GM21576 (cell line): ENCODE data around the gene NBEA.

ENCODE experiments used
- ATAC-seq: cut with Tn5 transposase; IDR thresholded peaks from one replicate; pipeline ENCODE4 v1.9.1; 2021; ENCODE audit warnings: mild to moderate bottlenecking, moderate library complexity; ENCODE audit not compliant: unreplicated experiment

The NBEA gene

DNA sequence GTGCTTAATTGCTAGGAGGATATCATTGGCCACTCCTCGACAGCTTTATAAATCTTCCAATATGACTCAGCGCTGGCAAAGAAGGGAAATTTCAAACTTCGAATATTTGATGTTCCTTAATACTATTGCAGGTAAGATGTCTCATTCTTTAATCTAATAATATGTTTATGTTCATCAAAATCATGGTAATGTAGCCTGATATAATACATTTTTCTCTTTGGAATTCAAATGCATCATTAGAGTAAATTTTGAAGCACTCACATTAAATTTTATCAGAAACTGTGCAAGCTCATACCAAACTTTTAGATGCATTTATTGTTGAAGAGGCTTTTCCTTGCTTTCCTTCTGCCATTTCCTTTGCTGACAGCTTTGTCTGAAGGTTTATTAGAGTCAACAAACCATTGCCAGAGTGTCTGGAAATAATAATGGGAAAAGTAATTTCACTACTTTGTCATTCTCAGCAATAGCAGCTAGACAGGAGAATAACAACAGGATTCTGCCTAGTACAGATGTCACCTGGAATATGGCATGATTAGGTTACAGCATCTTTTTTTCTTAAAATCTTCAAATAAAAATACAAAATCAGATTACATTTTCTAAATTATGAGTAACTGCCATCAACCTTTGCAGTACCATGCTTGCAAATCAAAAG lies 613.0 kb downstream of the NBEA start:
- no peak for ATAC-seq

DNA sequence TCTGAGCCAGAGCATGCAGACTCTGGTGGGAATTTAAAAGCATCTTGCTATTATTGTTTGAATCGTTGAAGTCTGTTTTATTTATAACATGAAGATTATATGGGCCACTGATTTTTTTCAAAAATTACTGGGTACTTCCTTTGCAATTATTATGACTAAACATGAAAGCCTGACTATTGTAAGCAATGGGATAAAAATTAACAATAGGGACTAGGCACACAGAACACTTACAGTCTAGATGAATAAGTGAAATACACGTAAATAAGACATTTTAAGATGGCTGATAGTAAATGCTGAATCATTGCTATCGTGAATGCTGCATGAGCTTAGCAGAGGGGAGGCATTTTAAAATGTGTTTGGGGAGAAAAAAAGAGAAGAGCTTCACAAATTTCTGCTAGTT lies 615.4 kb downstream of the NBEA start:
- ATAC-seq: no peak

DNA sequence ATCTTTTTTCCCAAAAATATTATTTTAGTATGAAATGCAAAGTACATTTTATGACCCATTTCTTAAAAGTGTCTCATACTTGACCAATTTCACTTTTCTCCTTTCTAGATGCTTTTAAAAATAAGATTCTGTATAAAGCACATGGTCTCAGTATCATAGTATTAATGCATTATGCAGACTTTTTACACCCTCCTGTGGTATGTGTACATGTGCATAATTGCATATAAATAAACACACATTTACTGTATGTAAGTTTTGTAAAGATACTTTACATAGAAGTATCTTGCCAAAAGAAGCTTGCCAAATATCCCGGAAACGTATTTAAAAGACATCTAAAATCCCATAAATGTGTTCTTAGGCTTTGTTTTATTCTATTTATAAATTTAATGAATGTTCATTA lies 619.5 kb downstream of the NBEA start:
- no peak for ATAC-seq

DNA sequence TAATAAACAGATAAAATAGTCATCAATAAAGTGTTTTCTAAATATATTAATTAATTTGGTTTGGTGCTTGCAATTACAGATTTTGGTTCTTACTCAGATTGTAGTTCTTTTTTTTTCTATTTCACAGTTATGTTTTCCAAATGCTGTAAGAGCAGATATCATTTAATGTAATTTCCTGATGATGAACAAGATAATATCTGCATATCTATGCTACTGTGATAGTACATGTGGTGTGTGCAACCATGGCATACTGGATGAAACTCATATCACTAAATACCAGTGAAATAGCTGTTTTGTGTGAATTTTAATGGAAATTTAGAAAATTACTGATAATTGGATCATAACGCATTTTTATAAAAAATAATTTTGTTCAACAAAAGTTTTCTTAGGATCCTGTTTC lies 623.2 kb downstream of the NBEA start:
- no peak for ATAC-seq

DNA sequence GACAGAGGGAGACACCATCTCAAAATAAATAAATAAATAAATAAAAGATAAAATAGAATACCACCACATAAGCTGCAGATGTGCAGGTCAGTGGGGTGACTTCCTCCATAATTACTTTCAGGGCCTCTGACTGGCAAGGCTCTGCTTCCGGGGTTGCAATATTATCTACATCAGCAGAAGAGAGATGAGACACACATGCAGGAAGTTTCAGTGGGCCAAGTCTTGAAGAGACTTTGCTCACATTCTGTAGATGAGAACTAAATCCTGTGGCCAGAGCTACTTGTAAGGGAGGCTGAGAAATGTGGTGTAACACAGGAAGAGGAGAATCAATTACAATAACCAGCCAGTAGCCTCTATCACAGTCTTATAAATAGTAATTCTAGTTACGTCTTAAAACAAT lies 624.3 kb downstream of the NBEA start:
- no peak for ATAC-seq

DNA sequence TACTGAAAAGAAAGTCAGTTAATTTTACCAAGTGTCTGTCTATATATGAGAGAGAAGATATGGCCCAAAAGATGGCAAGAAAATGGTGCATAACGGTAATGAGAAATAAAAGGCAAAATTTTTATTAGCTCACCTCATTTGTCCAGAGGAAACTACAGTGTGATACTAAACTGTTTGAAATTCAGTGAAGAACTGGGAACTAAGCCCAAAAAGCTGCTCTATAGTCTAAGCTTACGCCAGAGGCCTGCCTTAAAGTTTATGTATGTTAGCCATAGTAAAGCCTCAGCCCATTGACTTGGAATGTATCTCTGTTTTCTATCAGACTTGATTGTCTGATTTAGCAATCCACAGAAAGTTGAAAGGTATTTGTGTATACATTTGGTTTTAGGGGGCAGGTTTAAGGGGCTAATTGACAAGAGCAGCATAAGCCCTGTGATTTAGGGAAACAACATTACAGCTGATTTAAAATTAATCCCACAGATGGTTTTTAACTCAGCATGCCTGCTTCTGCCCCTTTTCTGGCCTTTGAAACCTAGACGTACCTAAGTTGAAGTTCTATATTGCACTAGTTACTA lies 625.4 kb downstream of the NBEA start:
- ATAC-seq: no peak

DNA sequence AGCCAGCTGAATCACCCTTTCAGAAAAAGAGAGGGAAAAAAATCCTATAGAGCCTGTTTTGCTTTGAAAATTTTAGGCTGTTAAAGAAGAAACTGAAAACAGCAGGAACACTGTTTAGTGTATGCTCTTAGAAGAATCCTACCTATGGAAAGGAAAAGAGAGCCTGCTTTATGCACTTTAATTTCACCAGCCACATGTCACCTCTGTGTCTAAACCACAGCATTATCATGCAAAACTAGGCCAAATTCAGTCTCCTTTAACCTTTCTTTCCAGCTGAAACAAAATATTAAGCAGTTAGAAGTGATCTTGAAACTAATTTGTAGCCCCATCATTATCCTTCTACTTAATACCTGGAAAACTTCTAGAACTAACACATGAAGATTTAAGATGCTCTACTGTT lies 631.6 kb downstream of the NBEA start:
- ATAC-seq: no peak

DNA sequence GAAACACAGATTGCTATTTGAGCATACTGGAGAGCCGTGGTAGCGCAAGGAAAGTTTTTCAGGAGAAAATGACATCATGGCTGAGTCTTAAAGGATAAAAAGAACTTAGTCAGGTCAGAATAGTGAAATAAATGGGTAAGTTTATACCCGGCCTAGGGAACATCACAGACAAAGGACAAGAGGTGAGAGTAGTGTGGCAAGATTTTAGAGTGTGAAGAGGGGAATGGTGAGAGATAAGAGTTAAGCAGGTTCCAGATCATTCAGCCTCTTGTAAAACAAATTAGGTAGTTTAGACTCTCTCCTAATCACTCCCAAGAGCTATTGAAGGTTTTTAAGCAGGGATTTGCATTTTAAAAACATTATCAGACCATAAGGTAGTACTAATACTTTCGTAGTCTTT lies 650.4 kb downstream of the NBEA start:
- no peak for ATAC-seq

DNA sequence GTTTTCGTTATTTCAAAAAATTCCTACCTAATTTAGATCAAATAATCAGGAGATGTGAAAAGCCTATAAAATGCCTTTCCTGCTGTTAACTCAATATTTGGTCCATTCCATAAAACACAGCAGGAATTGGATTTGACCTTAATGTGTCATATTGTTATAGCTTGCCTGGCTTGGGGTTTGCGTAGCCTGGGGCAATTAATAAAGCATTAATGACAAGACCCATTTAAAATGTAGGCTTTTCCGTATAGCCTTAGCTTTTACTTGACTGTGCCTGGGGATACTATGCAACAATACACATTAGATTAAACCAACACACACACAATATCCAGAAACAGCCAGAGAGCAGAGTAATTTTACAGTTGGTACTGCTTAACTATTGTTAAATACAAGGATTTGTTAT lies 651.6 kb downstream of the NBEA start:
- no peak for ATAC-seq

DNA sequence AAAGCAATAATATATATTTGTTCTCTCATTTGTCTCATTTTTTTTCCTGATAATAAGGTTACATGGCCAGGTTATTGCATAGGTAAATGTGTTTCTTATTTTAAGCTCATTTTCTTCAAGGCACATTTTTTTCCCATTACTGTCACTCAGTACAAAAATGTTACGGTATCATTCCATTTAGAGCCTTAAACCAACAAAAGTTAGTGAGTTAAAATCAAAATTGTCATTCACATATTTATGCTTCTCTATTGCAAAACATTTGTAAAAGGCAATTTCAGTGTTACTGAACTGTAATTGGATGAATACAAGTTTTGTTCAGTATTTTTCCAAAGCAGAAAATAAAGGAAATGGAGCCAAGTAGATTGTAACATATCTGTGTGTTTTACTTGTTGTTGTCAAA lies 652.0 kb downstream of the NBEA start:
- ATAC-seq: no peak

DNA sequence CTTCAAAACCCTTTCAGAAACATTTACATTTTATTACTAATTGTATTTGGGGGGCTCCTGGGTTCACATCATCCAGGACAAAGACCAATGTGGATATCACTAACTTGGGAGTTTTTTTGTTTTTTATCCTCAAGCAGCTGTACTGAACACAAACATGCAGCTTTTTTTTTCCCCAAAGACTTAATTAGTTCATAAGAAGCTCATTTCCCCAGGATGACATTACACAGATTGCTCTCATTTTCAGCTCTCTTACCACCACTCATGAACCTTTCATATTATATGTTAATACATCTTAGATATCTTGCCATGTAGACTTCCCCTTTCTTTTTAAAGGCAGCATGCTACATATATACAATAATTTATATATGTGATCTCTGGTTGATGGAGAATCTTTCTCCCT lies 653.1 kb downstream of the NBEA start:
- ATAC-seq: no peak

DNA sequence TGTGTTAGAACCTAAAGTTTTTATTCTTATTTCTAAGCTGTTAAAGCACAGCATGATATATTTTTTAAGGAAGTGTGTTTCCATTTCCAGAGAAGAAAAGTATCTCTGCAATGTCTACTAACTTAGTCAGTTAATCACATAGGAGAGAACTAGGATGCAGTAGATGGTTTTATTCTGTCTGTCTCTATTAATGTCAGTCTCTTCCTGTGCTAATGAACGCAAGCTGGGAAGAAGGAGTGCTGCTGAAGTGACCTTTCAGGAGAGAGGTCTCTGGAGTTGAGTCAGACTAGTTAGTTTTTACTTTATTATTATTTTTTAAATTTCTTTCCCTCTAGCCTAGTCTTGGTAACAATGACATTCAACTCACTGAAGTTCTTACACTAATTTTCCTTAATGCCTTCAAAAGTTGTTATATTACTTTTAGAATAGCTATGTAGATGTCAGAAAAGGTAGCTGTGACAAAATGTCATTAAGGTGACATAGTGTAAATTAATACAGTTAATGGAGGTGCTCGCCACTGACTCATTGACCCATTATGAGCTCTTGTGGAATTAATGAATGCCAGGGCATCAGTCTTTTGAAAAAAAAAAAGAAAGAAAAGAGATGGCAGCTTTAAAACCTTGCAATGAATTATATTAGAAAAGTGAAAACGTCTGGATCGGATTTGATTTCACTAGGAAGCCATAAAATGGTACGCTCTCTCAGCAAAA lies 654.4 kb downstream of the NBEA start:
- no peak for ATAC-seq

DNA sequence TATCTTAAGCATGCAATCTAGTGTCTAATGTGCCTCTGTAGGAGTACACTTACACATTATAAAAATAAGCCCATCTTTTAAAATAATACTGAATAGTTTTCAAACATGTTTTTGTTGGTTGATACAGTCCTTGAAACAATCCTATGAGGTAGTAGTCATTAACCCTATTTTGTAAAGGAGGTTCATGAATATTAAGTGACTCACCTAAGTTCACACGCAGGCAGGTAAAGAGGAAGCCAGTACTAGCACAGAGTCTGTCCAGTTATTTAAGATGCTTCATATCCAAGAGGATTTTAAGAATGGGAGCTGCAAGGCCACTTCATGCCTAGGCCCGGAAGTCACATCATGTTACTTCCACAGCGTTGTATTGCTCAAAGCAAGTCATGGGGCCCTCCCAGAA lies 655.4 kb downstream of the NBEA start:
- no peak for ATAC-seq

DNA sequence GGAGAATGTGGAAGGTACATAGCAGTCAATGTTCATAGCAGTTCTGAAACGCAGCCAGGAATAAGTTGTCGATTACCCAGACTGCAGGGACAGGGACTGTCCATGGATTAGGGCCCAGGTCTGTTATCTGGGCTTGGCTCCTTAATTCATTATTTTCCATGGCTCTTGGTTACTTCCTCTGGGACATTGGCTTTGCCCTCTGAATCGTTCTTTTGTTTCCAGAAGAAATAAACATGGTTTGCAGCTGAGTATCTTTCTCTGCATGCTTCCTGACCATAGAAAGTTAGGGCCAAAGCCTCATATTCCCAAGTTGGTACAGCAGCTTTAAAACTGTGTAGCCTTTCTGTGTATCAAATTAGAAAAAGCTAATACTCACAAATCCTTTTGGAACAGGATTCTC lies 656.2 kb downstream of the NBEA start:
- no peak for ATAC-seq

DNA sequence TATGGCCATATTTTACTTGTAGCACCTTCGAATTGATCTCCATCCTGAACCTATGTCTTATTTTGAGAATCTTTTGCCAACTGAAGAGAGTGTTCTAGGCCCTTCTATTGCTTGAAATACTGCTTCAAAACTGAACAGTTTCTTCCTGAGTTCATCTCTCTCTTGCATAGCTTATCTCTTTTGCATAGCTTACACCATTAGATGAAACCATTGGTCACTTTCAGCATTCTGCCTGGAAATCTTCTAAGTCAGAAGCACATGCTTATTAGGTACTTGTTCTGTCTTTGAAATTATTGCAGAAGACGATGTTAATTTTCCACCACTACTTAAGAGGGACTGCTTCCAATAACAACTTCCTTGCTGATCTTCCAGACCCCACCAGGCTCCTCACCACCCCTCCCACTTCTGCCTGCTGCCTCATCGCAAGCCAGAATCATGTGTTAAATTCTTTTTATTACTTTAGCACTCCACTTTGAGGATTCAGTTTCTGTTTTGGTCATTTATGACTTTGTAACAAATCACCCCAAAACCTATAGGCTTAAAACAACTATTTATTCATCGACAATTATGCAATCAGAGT lies 656.8 kb downstream of the NBEA start:
- no peak for ATAC-seq

DNA sequence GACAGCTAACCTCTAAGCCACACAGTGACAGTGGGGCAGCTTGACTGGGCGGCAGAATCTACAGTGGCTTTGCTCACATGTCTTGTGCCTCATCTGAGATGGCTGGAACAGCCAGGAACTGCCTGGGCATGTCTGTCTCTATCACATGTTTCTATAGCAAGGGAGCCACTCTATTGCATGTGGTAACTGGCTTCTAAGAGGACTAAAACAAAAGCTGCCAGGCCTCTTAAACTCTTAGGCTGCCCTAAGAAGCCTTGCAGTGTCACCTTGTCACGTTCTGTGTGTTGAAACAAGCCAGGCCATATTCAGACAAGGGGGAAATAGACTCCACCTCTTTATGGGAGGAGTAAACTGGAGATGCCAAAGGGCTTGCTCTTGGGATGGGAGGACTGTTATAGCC lies 657.3 kb downstream of the NBEA start:
- ATAC-seq: no peak

DNA sequence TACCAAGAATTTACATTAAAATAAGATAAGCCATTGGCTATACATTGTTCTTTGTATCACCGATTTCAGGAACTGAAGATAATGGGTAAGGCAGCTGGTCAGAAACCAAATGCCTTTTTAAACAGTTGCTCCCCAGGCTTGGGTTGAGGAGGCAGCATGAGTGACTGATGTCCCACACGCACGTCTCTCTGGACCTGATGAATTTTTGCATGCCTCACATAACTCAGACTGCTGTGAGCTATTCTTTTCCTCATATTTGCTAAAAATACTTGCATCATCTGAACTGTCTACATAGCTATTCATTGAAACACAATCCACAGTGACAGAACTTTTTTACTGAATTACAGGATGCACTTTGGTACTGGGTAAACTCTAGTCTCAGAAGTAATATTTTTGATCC lies 658.1 kb downstream of the NBEA start:
- ATAC-seq: no peak

DNA sequence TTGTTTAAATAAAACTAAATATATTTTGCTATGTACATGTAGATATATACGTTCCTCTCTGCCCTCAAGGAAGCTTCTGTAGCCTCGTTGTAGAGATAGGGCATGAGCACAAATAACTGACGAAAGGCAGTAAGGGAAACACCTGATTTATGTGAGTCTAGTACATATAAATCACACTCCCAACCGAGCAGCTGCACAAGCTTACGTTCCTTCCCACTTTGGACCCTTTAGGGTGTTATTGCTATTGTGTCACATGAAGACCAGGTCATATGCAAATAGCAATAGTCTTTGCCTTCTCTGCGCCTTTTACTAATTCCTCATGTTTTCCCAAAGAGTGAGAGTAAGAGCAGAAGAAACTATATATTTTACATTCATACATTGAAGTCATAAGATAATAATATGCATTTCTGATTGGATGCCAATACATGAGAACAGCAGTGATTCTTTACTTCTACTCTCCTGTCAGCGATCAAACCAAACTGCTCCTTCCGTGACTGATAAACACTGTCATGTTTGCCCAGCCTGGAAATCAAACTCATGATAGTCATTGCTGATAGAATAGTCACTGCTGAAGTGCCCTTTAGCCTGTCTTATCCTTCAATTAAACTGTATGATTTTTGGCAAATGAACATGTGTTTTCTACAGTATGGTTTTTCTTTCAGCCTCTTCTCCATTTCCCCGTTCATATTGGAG lies 661.7 kb downstream of the NBEA start:
- no peak for ATAC-seq

DNA sequence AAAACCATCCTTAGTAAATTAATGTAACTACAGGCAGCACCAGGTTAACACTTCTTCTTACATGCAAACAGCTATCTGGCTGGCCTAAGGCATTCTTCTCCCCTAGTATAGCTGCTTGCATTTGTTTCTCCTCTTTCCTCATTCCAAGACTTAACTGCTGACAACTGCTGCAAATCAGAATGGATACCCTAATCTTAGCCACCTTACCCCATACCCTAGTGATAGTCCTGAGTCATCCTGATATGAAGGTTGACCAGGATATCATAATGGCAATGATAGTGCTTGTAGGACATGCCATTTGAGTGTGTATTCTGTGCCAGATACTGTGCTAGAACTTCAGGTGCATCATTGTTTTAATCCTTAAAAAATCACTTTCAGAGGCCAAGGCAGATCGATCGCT lies 672.6 kb downstream of the NBEA start:
- no peak for ATAC-seq

DNA sequence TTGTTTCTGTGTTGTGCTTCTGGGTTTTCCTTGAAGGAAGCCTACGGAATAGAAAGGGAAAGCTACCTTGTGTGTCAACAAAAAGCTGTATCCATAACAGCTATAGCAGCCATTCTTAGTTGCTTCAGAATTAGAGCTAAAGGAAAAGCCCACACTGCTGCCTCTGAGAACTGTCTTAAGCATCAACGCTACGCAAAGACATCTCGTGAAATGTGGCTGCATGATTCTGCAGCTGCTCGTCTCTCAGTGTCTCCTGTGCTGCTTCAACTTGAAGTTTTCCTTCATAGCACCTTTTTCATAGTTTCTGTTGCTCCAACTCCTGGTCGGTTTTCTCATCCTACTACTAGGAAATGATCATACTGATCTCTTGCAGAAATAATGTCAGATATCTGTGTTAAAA lies 675.4 kb downstream of the NBEA start:
- ATAC-seq: no peak

DNA sequence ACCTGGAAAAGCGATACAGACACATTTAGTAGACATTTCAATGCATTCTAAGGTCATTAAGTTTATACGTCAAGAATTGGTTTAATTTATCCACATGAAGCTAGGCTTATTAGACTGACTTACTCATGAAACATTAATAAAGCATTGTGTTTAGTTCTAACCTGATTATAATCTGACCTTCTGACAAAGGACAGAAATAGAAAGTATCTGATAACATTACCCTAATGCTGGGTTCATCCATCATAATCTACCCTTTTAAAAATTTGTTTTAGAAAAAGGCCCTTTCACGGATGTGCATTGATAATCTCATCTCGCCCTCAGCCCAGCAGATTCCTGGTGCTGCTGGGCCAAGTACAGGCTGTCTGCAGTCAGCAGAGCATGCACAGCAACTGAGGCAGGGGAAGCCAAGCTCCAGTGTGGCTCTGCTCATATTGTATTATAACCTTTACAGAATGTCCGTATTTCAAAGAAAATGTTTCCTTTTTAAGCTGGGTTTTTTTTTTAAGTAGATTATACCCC lies 676.6 kb downstream of the NBEA start:
- no peak for ATAC-seq
